GM23338 (cell line): ENCODE data around the gene PUM1. TPM values are rescaled to one million over a fixed set of nuclear protein-coding genes. Genes with fewer than 3 reads are reported as not detected.

Experiments
- ATAC-seq: fragments of 200-7000 bp; cut with Tn5 transposase; 3 replicates; pipeline ENCODE4 v1.9.1; 2020
- DNase-seq: peaks from one replicate; pipeline ENCODE4 v3.0.0-alpha.2; 2015; ENCODE audit warnings: low spot score
- H2AFZ ChIP-seq: fragments of 200-600 bp; sonication (generic); 2 replicates; pipeline ENCODE4 v1.8.0; 2016; ENCODE audit warnings: antibody characterized with exemption, mild to moderate bottlenecking, moderate library complexity
- H3F3A ChIP-seq: fragments of 200-600 bp; sonication (generic); replicated peaks from 2 replicates; pipeline ENCODE4 v1.8.0; 2017; ENCODE audit warnings: antibody characterized with exemption, mixed run types, low read depth
- H3K27ac ChIP-seq: fragments of 200-600 bp; sonication (generic); 2 replicates; pipeline ENCODE4 v1.6.1; 2016; ENCODE audit warnings: low read depth
- H3K27me3 ChIP-seq: fragments of 200-600 bp; sonication (generic); 2 replicates; pipeline ENCODE4 v1.8.0; 2016; ENCODE audit warnings: mild to moderate bottlenecking, mixed run types, moderate library complexity; ENCODE audit not compliant: insufficient read depth
- H3K36me3 ChIP-seq: fragments of 200-600 bp; sonication (generic); 2 replicates; pipeline ENCODE4 v1.8.0; 2016; ENCODE audit warnings: mild to moderate bottlenecking; ENCODE audit not compliant: insufficient read depth
- H3K4me1 ChIP-seq: fragments of 200-600 bp; sonication (generic); 2 replicates; pipeline ENCODE4 v1.8.0; 2016; ENCODE audit warnings: mild to moderate bottlenecking, moderate library complexity; ENCODE audit not compliant: insufficient read depth
- H3K4me2 ChIP-seq: fragments of 200-600 bp; sonication (generic); 2 replicates; pipeline ENCODE4 v1.7.1; 2017; ENCODE audit warnings: mixed run types
- H3K4me3 ChIP-seq: fragments of 200-600 bp; sonication (generic); 2 replicates; pipeline ENCODE4 v1.6.1; 2016; ENCODE audit warnings: mixed run types
- H3K79me2 ChIP-seq: fragments of 200-600 bp; sonication (generic); replicated peaks from 2 replicates; pipeline ENCODE4 v1.8.0; 2017; ENCODE audit warnings: mild to moderate bottlenecking; ENCODE audit not compliant: insufficient read depth
- H3K9me2 ChIP-seq: fragments of 200-600 bp; sonication (generic); 2 replicates; pipeline ENCODE4 v1.8.0; 2017; ENCODE audit not compliant: insufficient read depth
- H4K20me1 ChIP-seq: fragments of 200-600 bp; sonication (generic); replicated peaks from 2 replicates; pipeline ENCODE4 v1.8.0; 2017; ENCODE audit warnings: mild to moderate bottlenecking; ENCODE audit not compliant: insufficient read depth
- H3K27ac Mint-ChIP-seq: 2 replicates; pipeline ENCODE4 v1.8.0; 2020; ENCODE audit warnings: inconsistent platforms, mild to moderate bottlenecking, moderate library complexity, mixed read lengths
- H3K27me3 Mint-ChIP-seq: 3 replicates; pipeline ENCODE4 v1.8.0; 2022; ENCODE audit warnings: low read depth, mild to moderate bottlenecking, moderate library complexity, mixed read lengths, inconsistent platforms; ENCODE audit not compliant: insufficient read depth, poor library complexity
- H3K36me3 Mint-ChIP-seq: 3 replicates; pipeline ENCODE4 v1.8.0; 2021; ENCODE audit warnings: low read depth, mild to moderate bottlenecking, inconsistent platforms, moderate library complexity, mixed read lengths
- H3K4me1 Mint-ChIP-seq: 3 replicates; pipeline ENCODE4 v1.8.0; 2020; ENCODE audit warnings: mild to moderate bottlenecking, inconsistent platforms, mixed read lengths
- H3K4me3 Mint-ChIP-seq: 3 replicates; pipeline ENCODE4 v1.8.0; 2021; ENCODE audit warnings: moderate library complexity, mild to moderate bottlenecking, inconsistent platforms, mixed read lengths
- H3K9me3 Mint-ChIP-seq: 3 replicates; pipeline ENCODE4 v1.8.0; 2020; ENCODE audit warnings: moderate library complexity, mild to moderate bottlenecking, inconsistent platforms, mixed read lengths
- CREB1 ChIP-seq: fragments of 250-450 bp; sonication (Bioruptor Pico); IDR thresholded peaks from 2 replicates; pipeline ENCODE4 v1.5.0; 2020; ENCODE audit warnings: low read depth, mild to moderate bottlenecking, moderate library complexity
- CTCF ChIP-seq, 2 experiments: fragments of 200-600 bp in 1 of 2; sonication (generic) in 1 of 2; conservative IDR thresholded peaks; 2 replicates each; pipeline versions ENCODE4 v1.5.1 to v1.6.1; 2016 to 2017; ENCODE audit warnings: antibody characterized with exemption in 2 of 2, low read depth in 2 of 2, mild to moderate bottlenecking in 2 of 2, moderate library complexity in 1 of 2
- ETS1 ChIP-seq: IDR thresholded peaks from 2 replicates; pipeline ENCODE4 v1.6.1; 2016; ENCODE audit warnings: antibody characterized with exemption
- EZH2phosphoT487 ChIP-seq: fragments of 200-600 bp; sonication (generic); IDR thresholded peaks from one replicate; pipeline ENCODE4 v1.8.1; 2018; ENCODE audit warnings: antibody characterized with exemption; ENCODE audit not compliant: unreplicated experiment
- JUNB ChIP-seq: IDR thresholded peaks from one replicate; pipeline ENCODE4 v1.6.1; 2016; ENCODE audit warnings: antibody characterized with exemption; ENCODE audit not compliant: unreplicated experiment
- NANOG ChIP-seq: IDR thresholded peaks from 2 replicates; pipeline ENCODE4 v1.6.1; 2016; ENCODE audit warnings: antibody characterized with exemption, borderline replicate concordance
- REST ChIP-seq: IDR thresholded peaks from one replicate; pipeline ENCODE4 v1.6.1; 2018; ENCODE audit warnings: antibody characterized with exemption; ENCODE audit not compliant: unreplicated experiment
- ZNF114 ChIP-seq: fragments of 250-450 bp; sonication (Bioruptor Pico); IDR thresholded peaks from 2 replicates; pipeline ENCODE4 v1.5.0; 2020; ENCODE audit warnings: mild to moderate bottlenecking, moderate library complexity
- ZNF331 ChIP-seq: fragments of 250-450 bp; sonication (Bioruptor Pico); IDR thresholded peaks from 2 replicates; pipeline ENCODE4 v1.5.0; 2020; ENCODE audit warnings: low read depth, mild to moderate bottlenecking, moderate library complexity
- ZNF462 ChIP-seq: fragments of 250-450 bp; sonication (Bioruptor Pico); IDR thresholded peaks from 2 replicates; pipeline ENCODE4 v1.5.0; 2020; ENCODE audit warnings: mild to moderate bottlenecking, moderate library complexity
- polyA plus RNA-seq: library from polyadenylated mRNA; unstranded; fragments of >200 nt; fragmentation: Nextera tagmentation; extraction: Ambion mirVana; gene quantifications from 2 replicates; pipeline ENCODE4 v1.2.1, GENCODE V29; 2016
- total RNA-seq: library from RNA; depleted of rRNA; stranded (reverse); fragments of >200 nt; shearing (Covaris generic); gene quantifications from 2 replicates; pipeline ENCODE4 v1.2.3, GENCODE V29; 2014

PUM1 gene
- total and polyA plus RNA-seq, 2 experiments from 2014 or later: 44.4 to 117 TPM

GRCh38 chr1:31005198-31005597 lies 60.3 kb downstream of the PUM1 start (continued):
- TF ChIP-seq ZNF462 (no peak), CREB1 (CRISPR knock-in tag) (no peak)

- no peak for ATAC-seq
- no peak overlapping the region for H3K4me3 ChIP-seq
- no peak for TF ChIP-seq ZNF331
- no peak for TF ChIP-seq ETS1
- no peak for TF ChIP-seq NANOG
- TF ChIP-seq REST: no peak
- no peak for TF ChIP-seq CTCF (conservative IDR thresholded peaks at IDR 0.05; ENCODE audit: low read depth in 2 of 2)
- no peak for TF ChIP-seq EZH2phosphoT487
- TF ChIP-seq ZNF114 (CRISPR knock-in tag): no peak
- TF ChIP-seq CREB1 (CRISPR knock-in tag): no peak
- TF ChIP-seq JUNB: no peak
- H4K20me1 ChIP-seq: peaks cover 73% of the 10 kb centered on the region
- Mint-ChIP-seq H3K4me3 (no peak overlapping the region), H3K27ac (no peak overlapping the region), H3K36me3 (peaks cover 35% of the 10 kb centered on the region), H3K9me3 (no peaks in the 10 kb centered on the region), H3K27me3 (no peaks in the 10 kb centered on the region), H3K4me1 (peaks cover 20% of the 10 kb centered on the region)
- peaks cover 25% of the 10 kb centered on the region; the same call in 1 of the 2 replicates for H3K36me3 ChIP-seq
- DNase-seq: no peak
- H3K27me3 ChIP-seq: no peaks in the 10 kb centered on the region
- H3K4me1 ChIP-seq: peaks cover 10% of the 10 kb centered on the region
- H2AFZ ChIP-seq: no peak overlapping the region
- no peaks in the 10 kb centered on the region for H3K9me2 ChIP-seq
- H3K27ac ChIP-seq: no peak overlapping the region
- no peaks in the 10 kb centered on the region for H3F3A ChIP-seq
- H3K79me2 ChIP-seq: peaks cover 99% of the 10 kb centered on the region
- no peak overlapping the region for H3K4me2 ChIP-seq
Measured at GRCh38 chr1:31004231-31004621, 61.3 kb downstream of the PUM1 start.
